Tibial nerve (tissue), 3 donors: Measurements from ENCODE around the gene PLXNC1.

Experiments used
- POLR2A ChIP-seq, 2 donors: fragments of 450-650 bp; IDR thresholded peaks; one replicate each; pipeline ENCODE4 v1.6.1; 2017; ENCODE audit warnings: antibody characterized with exemption in 2 of 2, mild to moderate bottlenecking in 2 of 2, moderate library complexity in 2 of 2
- TF ChIP-seq, protein P1 (sequence below), 5 experiments: fragments of 200-600 bp in 3 of 5; fragments of 450-650 bp in 2 of 5; sonication (generic) in 3 of 5; IDR thresholded peaks; one replicate each; pipeline ENCODE4 v1.5.1; 2016 to 2019; ENCODE audit warnings: antibody characterized with exemption in 5 of 5, mild to moderate bottlenecking in 3 of 5, moderate library complexity in 2 of 5

DNA sequence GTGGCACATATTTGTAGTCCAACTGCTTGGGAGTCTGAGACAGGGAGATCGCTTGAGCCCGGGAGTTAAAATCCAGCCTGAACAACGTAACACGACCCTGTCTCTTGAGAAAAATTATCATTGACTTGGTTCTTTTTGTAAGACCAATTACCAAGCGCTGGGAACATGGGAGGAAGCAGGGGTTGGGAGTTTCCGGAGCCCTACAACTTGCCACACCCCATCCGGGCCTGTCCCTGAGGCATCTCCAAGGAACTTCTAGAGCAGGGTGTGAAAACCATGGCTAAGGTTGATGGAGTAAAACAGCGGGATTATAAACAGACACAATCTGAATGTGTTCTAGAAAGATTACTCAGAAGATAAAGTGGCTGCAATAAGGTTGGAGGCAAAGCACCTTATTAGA is 10.3 kb downstream of the PLXNC1 start:
- TF ChIP-seq, protein P1, sequence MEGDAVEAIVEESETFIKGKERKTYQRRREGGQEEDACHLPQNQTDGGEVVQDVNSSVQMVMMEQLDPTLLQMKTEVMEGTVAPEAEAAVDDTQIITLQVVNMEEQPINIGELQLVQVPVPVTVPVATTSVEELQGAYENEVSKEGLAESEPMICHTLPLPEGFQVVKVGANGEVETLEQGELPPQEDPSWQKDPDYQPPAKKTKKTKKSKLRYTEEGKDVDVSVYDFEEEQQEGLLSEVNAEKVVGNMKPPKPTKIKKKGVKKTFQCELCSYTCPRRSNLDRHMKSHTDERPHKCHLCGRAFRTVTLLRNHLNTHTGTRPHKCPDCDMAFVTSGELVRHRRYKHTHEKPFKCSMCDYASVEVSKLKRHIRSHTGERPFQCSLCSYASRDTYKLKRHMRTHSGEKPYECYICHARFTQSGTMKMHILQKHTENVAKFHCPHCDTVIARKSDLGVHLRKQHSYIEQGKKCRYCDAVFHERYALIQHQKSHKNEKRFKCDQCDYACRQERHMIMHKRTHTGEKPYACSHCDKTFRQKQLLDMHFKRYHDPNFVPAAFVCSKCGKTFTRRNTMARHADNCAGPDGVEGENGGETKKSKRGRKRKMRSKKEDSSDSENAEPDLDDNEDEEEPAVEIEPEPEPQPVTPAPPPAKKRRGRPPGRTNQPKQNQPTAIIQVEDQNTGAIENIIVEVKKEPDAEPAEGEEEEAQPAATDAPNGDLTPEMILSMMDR (IDR thresholded peaks at IDR 0.05) = no peak
- no peak for TF ChIP-seq POLR2A (IDR thresholded peaks at IDR 0.05)
